SK-N-MC (cell line): Measurements from ENCODE around the gene ATP1B2.

ENCODE experiments used
- EZH2 ChIP-seq: fragments of 200-600 bp; sonication (generic); IDR thresholded peaks from one replicate; pipeline ENCODE4 v1.6.1; 2017; ENCODE audit warnings: antibody characterized with exemption
- POLR2AphosphoS5 ChIP-seq: IDR thresholded peaks from 2 replicates; pipeline ENCODE4 v1.6.1; 2012; ENCODE audit warnings: mild to moderate bottlenecking, low read depth, low read length, borderline replicate concordance

GRCh38 chr17:7626307-7626706 lies 24.4 kb upstream of the ATP1B2 start:
- TF ChIP-seq EZH2 = no peak
- no peak for TF ChIP-seq POLR2AphosphoS5
